ENCODE data around the gene TMEM14A.

GRCh38 chr6:52641826-52642225, 29.1 kb upstream of the TMEM14A start:
- TF ChIP-seq POLR2A (IDR thresholded peaks at IDR 0.05) (no peak), POLR2AphosphoS5 (IDR thresholded peaks at IDR 0.05) (no peak)
- TF ChIP-seq, protein P1, sequence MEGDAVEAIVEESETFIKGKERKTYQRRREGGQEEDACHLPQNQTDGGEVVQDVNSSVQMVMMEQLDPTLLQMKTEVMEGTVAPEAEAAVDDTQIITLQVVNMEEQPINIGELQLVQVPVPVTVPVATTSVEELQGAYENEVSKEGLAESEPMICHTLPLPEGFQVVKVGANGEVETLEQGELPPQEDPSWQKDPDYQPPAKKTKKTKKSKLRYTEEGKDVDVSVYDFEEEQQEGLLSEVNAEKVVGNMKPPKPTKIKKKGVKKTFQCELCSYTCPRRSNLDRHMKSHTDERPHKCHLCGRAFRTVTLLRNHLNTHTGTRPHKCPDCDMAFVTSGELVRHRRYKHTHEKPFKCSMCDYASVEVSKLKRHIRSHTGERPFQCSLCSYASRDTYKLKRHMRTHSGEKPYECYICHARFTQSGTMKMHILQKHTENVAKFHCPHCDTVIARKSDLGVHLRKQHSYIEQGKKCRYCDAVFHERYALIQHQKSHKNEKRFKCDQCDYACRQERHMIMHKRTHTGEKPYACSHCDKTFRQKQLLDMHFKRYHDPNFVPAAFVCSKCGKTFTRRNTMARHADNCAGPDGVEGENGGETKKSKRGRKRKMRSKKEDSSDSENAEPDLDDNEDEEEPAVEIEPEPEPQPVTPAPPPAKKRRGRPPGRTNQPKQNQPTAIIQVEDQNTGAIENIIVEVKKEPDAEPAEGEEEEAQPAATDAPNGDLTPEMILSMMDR (IDR thresholded peaks at IDR 0.05) = no peak
